ENCODE measurements around the gene TUBGCP3.

TUBGCP3 gene

DNA sequence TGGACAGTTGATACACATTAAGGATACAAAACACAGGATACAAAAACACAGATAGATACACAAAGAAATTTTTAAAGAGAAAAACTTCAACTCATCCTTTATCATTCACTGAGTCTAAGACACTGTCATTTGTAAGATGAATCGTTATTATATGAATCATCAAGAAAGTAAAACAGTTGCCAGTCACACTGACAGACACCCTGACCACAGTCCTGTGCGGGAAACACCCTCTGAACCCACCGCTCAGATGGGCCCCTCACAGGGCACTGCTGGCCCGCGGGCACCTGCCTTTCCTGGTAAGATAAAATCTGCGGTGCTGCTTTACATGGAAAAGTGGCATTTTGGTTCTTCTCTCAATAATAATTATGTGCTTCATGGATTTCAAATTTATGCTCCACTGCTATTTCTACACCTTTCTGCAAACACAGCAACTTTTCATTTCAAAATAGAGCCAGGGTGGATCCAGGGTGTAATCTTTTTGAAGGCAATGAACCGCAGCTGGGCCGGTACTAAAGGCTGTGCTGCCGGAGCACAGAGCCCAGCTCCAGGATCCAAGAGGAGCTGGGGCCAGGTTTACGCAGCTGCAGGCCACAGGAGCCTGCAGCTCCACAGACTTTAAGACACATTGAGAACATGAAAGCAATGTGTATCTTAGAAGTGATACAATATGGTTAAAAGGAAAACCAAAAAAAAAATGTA is 76.8 kb downstream of the TUBGCP3 start:
- Histone ChIP-seq H3K79me2 (ENCODE audit: control insufficient read depth, insufficient read depth, low read length) (no peaks in the 10 kb centered on the region), H3K4me2 (ENCODE audit: low read length) (no peak overlapping the region), H4K8ac (ENCODE audit: low read depth, low read length) (no peak overlapping the region), H3K4ac (ENCODE audit: low read depth, low read length) (no peak overlapping the region), H2BK5ac (ENCODE audit: low read length) (no peak overlapping the region), H3K9ac (ENCODE audit: low read length) (no peak overlapping the region), H3K27ac (ENCODE audit: low read depth, low read length) (no peak overlapping the region), H3K27me3 (ENCODE audit: insufficient read depth, low read length, poor library complexity) (no peaks in the 10 kb centered on the region), H4K5ac (ENCODE audit: low read length) (no peak overlapping the region), H2BK15ac (replicated peaks; ENCODE audit: low read depth) (no peak overlapping the region), H2BK120ac (ENCODE audit: low read depth, low read length) (no peak overlapping the region), H3K79me1 (ENCODE audit: low read length) (peaks cover 3% of the 10 kb centered on the region), H3K18ac (ENCODE audit: low read length) (no peak overlapping the region), H3K4me3 (ENCODE audit: low read length) (no peak overlapping the region), H3K23ac (ENCODE audit: low read length) (no peak overlapping the region), H3K56ac (ENCODE audit: low read length) (no peak overlapping the region), H2AK5ac (ENCODE audit: low read length) (no peak overlapping the region), H3K4me1 (ENCODE audit: control insufficient read depth, low read depth, low read length) (no peaks in the 10 kb centered on the region), H3K36me3 (ENCODE audit: control insufficient read depth, insufficient read depth, low read length) (no peaks in the 10 kb centered on the region)
- no CpG with 5 or more reads among the region's 10 CpGs for WGBS (ENCODE audit: extremely low coverage, insufficient coverage, low lambda C conversion rate)
- DNase-seq = no peak

- DNase-seq = peak; percentile 94
- Histone ChIP-seq H3K4me3 (ENCODE audit: low read length) (no peak overlapping the region), H3K4me2 (ENCODE audit: low read length) (no peak overlapping the region), H2AK5ac (ENCODE audit: low read length) (no peak overlapping the region), H3K27me3 (ENCODE audit: insufficient read depth, low read length, poor library complexity) (no peaks in the 10 kb centered on the region), H2BK5ac (ENCODE audit: low read length) (no peak overlapping the region), H3K36me3 (ENCODE audit: control insufficient read depth, insufficient read depth, low read length) (no peaks in the 10 kb centered on the region), H3K23ac (ENCODE audit: low read length) (no peak overlapping the region), H4K8ac (ENCODE audit: low read depth, low read length) (no peak overlapping the region), H3K4ac (ENCODE audit: low read depth, low read length) (no peak overlapping the region), H3K56ac (ENCODE audit: low read length) (no peak overlapping the region), H2BK120ac (ENCODE audit: low read depth, low read length) (no peak overlapping the region), H3K79me2 (ENCODE audit: control insufficient read depth, insufficient read depth, low read length) (no peaks in the 10 kb centered on the region), H3K18ac (ENCODE audit: low read length) (no peak overlapping the region), H3K79me1 (ENCODE audit: low read length) (peaks cover 3% of the 10 kb centered on the region), H2BK15ac (replicated peaks; ENCODE audit: low read depth) (no peak overlapping the region), H4K5ac (ENCODE audit: low read length) (no peak overlapping the region), H3K9ac (ENCODE audit: low read length) (no peak overlapping the region), H3K4me1 (ENCODE audit: control insufficient read depth, low read depth, low read length) (no peaks in the 10 kb centered on the region), H3K27ac (ENCODE audit: low read depth, low read length) (no peak overlapping the region)
- no CpG with 5 or more reads among the region's 15 CpGs for WGBS (ENCODE audit: extremely low coverage, insufficient coverage, low lambda C conversion rate)
Observed at GRCh38 chr13:112510002-112510780, 77.8 kb downstream of the TUBGCP3 start.

- no peak overlapping the region for H2AK5ac ChIP-seq (ENCODE audit: low read length)
- no peak overlapping the region for H3K9ac ChIP-seq (ENCODE audit: low read length)
- H3K79me2 ChIP-seq (ENCODE audit: control insufficient read depth, insufficient read depth, low read length) = no peaks in the 10 kb centered on the region
- DNase-seq = peak; percentile 28
- no peak overlapping the region for H3K23ac ChIP-seq (ENCODE audit: low read length)
- no peaks in the 10 kb centered on the region for H3K36me3 ChIP-seq (ENCODE audit: control insufficient read depth, insufficient read depth, low read length)
- H3K27me3 ChIP-seq (ENCODE audit: insufficient read depth, low read length, poor library complexity) = no peaks in the 10 kb centered on the region
- no peak overlapping the region for H3K4me3 ChIP-seq (ENCODE audit: low read length)
- no peak overlapping the region for H3K27ac ChIP-seq (ENCODE audit: low read depth, low read length)
- no peak overlapping the region for H3K56ac ChIP-seq (ENCODE audit: low read length)
- no CpG with 5 or more reads among the region's 6 CpGs for WGBS (ENCODE audit: extremely low coverage, insufficient coverage, low lambda C conversion rate)
- H3K4ac ChIP-seq (ENCODE audit: low read depth, low read length) = no peak overlapping the region
- no peak overlapping the region for H2BK120ac ChIP-seq (ENCODE audit: low read depth, low read length)
- H2BK5ac ChIP-seq (ENCODE audit: low read length) = no peak overlapping the region
- H2BK15ac ChIP-seq (replicated peaks; ENCODE audit: low read depth) = no peak overlapping the region
- H3K79me1 ChIP-seq (ENCODE audit: low read length) = peaks cover 3% of the 10 kb centered on the region
- H3K18ac ChIP-seq (ENCODE audit: low read length) = no peak overlapping the region
- H4K5ac ChIP-seq (ENCODE audit: low read length) = no peak overlapping the region
- no peak overlapping the region for H4K8ac ChIP-seq (ENCODE audit: low read depth, low read length)
- no peaks in the 10 kb centered on the region for H3K4me1 ChIP-seq (ENCODE audit: control insufficient read depth, low read depth, low read length)
- no peak overlapping the region for H3K4me2 ChIP-seq (ENCODE audit: low read length)
Observed at GRCh38 chr13:112509190-112509589, 78.8 kb downstream of the TUBGCP3 start.

DNA sequence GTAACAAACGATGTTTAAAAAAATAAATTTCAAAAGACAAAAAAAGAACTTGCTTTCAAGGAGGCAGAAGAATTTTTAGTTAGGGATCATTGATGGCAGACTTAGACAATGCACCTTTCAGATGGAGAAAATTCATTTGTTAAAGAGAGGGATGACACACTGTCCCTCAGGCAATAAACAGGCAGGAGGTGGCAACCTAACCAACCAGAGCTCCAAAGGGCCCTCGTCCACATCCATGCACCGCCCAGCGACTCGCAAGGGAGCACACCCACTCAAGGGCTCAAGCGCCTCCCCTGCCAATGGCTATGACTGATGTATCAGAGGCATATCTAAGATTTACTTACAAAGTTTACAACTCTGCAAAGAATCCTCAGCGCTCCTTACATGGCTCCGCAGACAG is 81.9 kb downstream of the TUBGCP3 start:
- no peak overlapping the region for H2AK5ac ChIP-seq (ENCODE audit: low read length)
- H3K79me1 ChIP-seq (ENCODE audit: low read length) = peaks cover 3% of the 10 kb centered on the region
- no peak overlapping the region for H3K23ac ChIP-seq (ENCODE audit: low read length)
- no peak overlapping the region for H3K27ac ChIP-seq (ENCODE audit: low read depth, low read length)
- H3K79me2 ChIP-seq (ENCODE audit: control insufficient read depth, insufficient read depth, low read length) = no peaks in the 10 kb centered on the region
- no CpG with 5 or more reads among the region's 8 CpGs for WGBS (ENCODE audit: extremely low coverage, insufficient coverage, low lambda C conversion rate)
- no peak overlapping the region for H4K8ac ChIP-seq (ENCODE audit: low read depth, low read length)
- H2BK120ac ChIP-seq (ENCODE audit: low read depth, low read length) = no peak overlapping the region
- H2BK5ac ChIP-seq (ENCODE audit: low read length) = no peak overlapping the region
- H3K56ac ChIP-seq (ENCODE audit: low read length) = no peak overlapping the region
- H3K4ac ChIP-seq (ENCODE audit: low read depth, low read length) = no peak overlapping the region
- H3K4me2 ChIP-seq (ENCODE audit: low read length) = no peak overlapping the region
- no peak overlapping the region for H2BK15ac ChIP-seq (replicated peaks; ENCODE audit: low read depth)
- no peaks in the 10 kb centered on the region for H3K36me3 ChIP-seq (ENCODE audit: control insufficient read depth, insufficient read depth, low read length)
- H3K4me3 ChIP-seq (ENCODE audit: low read length) = no peak overlapping the region
- H4K5ac ChIP-seq (ENCODE audit: low read length) = no peak overlapping the region
- no peak overlapping the region for H3K9ac ChIP-seq (ENCODE audit: low read length)
- no peak for DNase-seq
- H3K27me3 ChIP-seq (ENCODE audit: insufficient read depth, low read length, poor library complexity) = no peaks in the 10 kb centered on the region
- H3K4me1 ChIP-seq (ENCODE audit: control insufficient read depth, low read depth, low read length) = no peaks in the 10 kb centered on the region
- H3K18ac ChIP-seq (ENCODE audit: low read length) = no peak overlapping the region

GRCh38 chr13:112496166-112496565 is 91.8 kb downstream of the TUBGCP3 start:
- no peak overlapping the region for H3K18ac ChIP-seq (ENCODE audit: low read length)
- H3K27me3 ChIP-seq (ENCODE audit: insufficient read depth, low read length, poor library complexity) = no peaks in the 10 kb centered on the region
- no peak overlapping the region for H3K23ac ChIP-seq (ENCODE audit: low read length)
- no peak overlapping the region for H3K4ac ChIP-seq (ENCODE audit: low read depth, low read length)
- no peaks in the 10 kb centered on the region for H3K79me1 ChIP-seq (ENCODE audit: low read length)
- H4K5ac ChIP-seq (ENCODE audit: low read length) = no peak overlapping the region
- H3K4me3 ChIP-seq (ENCODE audit: low read length) = no peak overlapping the region
- H3K9ac ChIP-seq (ENCODE audit: low read length) = no peak overlapping the region
- H2BK5ac ChIP-seq (ENCODE audit: low read length) = no peak overlapping the region
- H4K8ac ChIP-seq (ENCODE audit: low read depth, low read length) = no peak overlapping the region
- no peaks in the 10 kb centered on the region for H3K79me2 ChIP-seq (ENCODE audit: control insufficient read depth, insufficient read depth, low read length)
- no peak overlapping the region for H3K27ac ChIP-seq (ENCODE audit: low read depth, low read length)
- no peak overlapping the region for H2BK120ac ChIP-seq (ENCODE audit: low read depth, low read length)
- no peak overlapping the region for H3K56ac ChIP-seq (ENCODE audit: low read length)
- DNase-seq = no peak
- H2BK15ac ChIP-seq (replicated peaks; ENCODE audit: low read depth) = no peak overlapping the region
- WGBS (ENCODE audit: extremely low coverage, insufficient coverage, low lambda C conversion rate) = no CpG with 5 or more reads among the region's 7 CpGs
- peaks cover 10% of the 10 kb centered on the region for H3K36me3 ChIP-seq (ENCODE audit: control insufficient read depth, insufficient read depth, low read length)
- H2AK5ac ChIP-seq (ENCODE audit: low read length) = no peak overlapping the region
- no peak overlapping the region for H3K4me2 ChIP-seq (ENCODE audit: low read length)
- H3K4me1 ChIP-seq (ENCODE audit: control insufficient read depth, low read depth, low read length) = no peaks in the 10 kb centered on the region

Data from mesendoderm (in vitro differentiated cells).